GM19023 (cell line): ENCODE measurements around the gene RANBP3.
"Not testable (repeated sequence)": the region's sequence is repeated elsewhere in the genome, so short reads cannot be mapped to it uniquely, and the experiment has no call there.

Experiments
- ATAC-seq: cut with Tn5 transposase; IDR thresholded peaks from one replicate; pipeline ENCODE4 v1.9.1; 2021; ENCODE audit warnings: mild to moderate bottlenecking, moderate library complexity; ENCODE audit not compliant: unreplicated experiment

The RANBP3 gene

GRCh38 chr19:6006896-6007295 is 29.0 kb upstream of the RANBP3 start:
- ATAC-seq, result no peak

DNA sequence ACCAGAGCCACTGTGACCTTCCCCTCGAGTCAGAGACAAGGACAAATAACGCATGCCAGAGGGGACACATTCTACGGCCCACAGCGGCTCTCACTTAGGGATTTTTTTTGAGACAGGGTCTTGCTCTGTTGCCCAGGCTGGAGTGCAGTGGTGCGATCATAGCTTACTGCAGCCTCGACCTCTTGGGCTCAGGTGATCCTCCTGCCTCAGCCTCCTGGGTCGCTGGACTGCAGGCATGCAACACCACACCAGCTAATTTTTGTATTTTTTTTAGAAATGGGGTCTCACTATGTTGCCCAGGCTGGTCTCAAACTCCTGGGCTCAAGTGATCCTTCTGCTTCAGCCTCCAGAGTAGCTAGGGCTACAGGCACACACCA is 28.1 kb upstream of the RANBP3 start:
- ATAC-seq, result not testable (repeated sequence)

GRCh38 chr19:6005321-6006069 is 27.6 kb upstream of the RANBP3 start:
- no peak for ATAC-seq

DNA sequence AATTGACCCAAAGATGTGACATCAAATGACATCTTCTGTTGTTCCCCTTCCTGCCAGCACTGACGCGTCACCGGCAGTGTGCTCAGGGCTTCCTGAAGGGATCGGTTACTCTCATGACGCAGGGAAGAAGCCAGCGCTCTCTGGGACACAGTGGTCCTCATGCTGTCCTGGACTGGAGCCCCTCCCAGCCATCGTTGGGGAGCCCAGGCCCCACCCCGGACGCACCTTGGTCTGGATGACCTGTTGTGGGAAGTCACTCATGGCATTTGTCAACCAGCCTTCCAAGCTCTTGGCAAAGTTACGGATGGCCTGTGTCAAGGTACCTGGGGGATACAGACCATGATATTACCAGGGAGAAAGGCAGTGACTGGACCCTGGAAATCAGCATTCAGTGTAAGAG is 26.0 kb upstream of the RANBP3 start:
- ATAC-seq, result no peak

DNA sequence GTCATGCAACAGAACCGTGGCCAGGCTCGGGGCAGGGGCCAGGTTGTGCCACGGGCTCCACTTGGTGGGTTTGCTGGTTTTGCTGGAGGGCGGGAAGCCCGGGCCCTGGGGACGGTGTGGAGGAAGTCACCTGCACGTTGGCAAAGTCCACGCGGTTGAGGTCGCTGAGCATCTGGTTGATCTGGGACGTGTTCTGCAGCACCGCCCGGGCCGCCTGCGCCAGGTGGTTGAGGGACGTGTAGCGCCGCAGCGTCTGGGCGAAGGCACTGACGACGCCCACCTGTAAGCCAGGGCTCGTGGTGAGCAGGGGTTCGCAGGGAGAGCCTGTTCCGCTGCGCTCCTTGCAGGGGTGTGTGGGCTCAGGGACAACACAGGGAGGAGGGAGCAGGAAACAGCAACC is 24.7 kb upstream of the RANBP3 start:
- ATAC-seq, result no peak

- ATAC-seq, result no peak
Measured at GRCh38 chr19:6000228-6000847, 22.4 kb upstream of the RANBP3 start.

GRCh38 chr19:5999693-6000092 is 21.8 kb upstream of the RANBP3 start:
- no peak for ATAC-seq

DNA sequence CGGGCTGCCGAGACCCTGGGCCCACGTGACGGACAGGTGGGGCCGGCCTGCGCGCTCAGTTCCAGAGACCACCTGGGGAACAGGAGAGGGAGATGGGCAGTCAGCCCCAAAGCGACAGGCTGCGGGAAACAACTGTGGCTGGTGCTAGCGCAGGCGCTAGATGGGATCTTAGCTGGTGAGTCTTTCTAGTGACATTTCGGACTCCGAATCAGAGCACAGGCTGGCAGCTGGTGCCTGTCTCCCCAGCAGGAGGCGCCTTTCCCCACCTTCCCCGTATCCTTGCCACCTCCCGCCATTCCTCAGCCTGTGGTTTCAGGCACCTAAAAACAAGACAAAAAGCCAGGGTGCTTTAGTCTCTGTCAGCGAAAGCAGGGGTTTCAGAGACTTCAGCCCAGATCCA is 19.4 kb upstream of the RANBP3 start:
- ATAC-seq, result no peak

GRCh38 chr19:5996623-5997320 is 18.8 kb upstream of the RANBP3 start:
- no peak for ATAC-seq

DNA sequence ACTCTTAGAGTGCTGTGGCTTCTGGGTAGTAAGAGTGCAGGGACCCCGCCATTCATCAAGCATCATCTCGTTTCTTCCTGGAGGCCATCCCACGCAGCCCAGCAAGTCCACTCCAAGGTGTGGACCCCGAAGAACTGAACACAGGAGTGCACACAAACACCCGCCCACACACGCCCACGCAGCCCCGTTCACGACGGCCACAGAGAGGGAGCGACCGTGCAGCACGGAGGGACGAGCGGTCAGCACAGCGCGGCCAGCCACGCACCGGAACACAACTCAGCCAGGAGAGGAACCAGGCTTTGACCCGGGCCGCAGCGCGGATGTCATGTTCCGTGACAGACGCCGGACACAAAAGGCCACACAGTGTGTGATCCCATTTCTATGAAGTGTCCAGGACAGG is 18.2 kb upstream of the RANBP3 start:
- no peak for ATAC-seq

DNA sequence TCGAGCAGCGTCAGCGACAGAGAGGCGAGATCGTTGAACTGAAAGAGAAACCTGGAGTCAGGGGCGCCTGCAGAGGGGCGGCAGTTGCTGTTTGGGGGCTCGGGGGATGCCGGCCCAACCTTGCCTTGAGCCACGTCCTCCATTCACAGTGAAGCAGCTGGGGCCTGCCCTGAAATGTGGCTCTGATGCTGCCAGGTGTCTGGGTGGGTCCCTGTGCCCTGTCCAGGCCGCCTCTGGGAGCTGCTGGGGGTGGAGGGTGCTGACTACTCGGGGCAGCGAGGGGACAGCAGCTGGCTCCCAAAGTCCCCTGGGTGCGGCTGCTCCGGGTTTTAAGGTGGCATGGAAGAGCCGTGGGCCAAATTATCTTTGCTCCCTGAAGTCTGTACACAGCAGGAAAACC is 17.7 kb upstream of the RANBP3 start:
- no peak for ATAC-seq

GRCh38 chr19:5994405-5995165 is 16.6 kb upstream of the RANBP3 start:
- ATAC-seq, result no peak

GRCh38 chr19:5993648-5994358 is 15.9 kb upstream of the RANBP3 start:
- no peak for ATAC-seq

DNA sequence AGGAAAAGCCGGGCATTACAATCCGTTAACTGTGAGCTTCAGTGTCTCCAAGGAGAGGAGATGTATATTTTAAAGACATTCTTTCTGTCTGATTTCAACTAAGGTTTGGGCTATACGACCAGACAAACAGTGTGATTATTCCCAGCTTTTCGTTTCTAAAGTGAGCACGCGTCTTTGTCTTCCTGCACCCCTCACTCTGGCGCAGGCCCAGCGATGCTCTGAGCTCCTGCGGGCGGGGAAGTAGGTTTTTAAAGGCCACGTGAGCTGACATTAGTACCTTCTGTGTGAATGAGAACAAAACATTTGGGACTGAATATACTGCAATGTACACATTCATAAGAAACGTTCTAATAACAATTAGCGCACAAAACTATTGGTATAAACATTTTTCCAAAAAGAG is 15.3 kb upstream of the RANBP3 start:
- no peak for ATAC-seq

GRCh38 chr19:5992756-5993155 is 14.8 kb upstream of the RANBP3 start:
- no peak for ATAC-seq

- no peak for ATAC-seq
Measured at GRCh38 chr19:5991244-5991838, 13.4 kb upstream of the RANBP3 start.

GRCh38 chr19:5990289-5990797 is 12.4 kb upstream of the RANBP3 start:
- no peak for ATAC-seq

- no peak for ATAC-seq
Measured at GRCh38 chr19:5989388-5990074, 11.6 kb upstream of the RANBP3 start.

GRCh38 chr19:5988517-5989387 is 10.8 kb upstream of the RANBP3 start:
- ATAC-seq, result no peak
